GM12891 (cell line): ENCODE data around the gene CINP.

ENCODE experiments used
- POLR2A ChIP-seq: IDR thresholded peaks from 2 replicates; pipeline ENCODE4 v1.6.1; 2011; ENCODE audit warnings: low read depth, low read length, control low read depth
- POLR2AphosphoS5 ChIP-seq: IDR thresholded peaks from 2 replicates; pipeline ENCODE4 v1.6.1; 2011; ENCODE audit warnings: low read depth, low read length, control low read depth
- SPI1 ChIP-seq: IDR thresholded peaks from 2 replicates; pipeline ENCODE4 v1.6.1; 2011; ENCODE audit warnings: low read depth, low read length, control low read depth
- TAF1 ChIP-seq: IDR thresholded peaks from 2 replicates; pipeline ENCODE4 v1.6.1; 2011; ENCODE audit warnings: low read depth, low read length, control low read depth

GRCh38 chr14:102341566-102341965, 21.1 kb downstream of the CINP start:
- TF ChIP-seq POLR2A (no peak), SPI1 (no peak), POLR2AphosphoS5 (no peak), TAF1 (no peak)
